ENCODE measurements around the gene LAMB4. TPM values are rescaled to one million over a fixed set of nuclear protein-coding genes. Genes with fewer than 3 reads are reported as not detected.

The LAMB4 gene
- total and polyA plus RNA-seq, 2 experiments from 2014 or later: 0.16 TPM; not detected in 1

DNA sequence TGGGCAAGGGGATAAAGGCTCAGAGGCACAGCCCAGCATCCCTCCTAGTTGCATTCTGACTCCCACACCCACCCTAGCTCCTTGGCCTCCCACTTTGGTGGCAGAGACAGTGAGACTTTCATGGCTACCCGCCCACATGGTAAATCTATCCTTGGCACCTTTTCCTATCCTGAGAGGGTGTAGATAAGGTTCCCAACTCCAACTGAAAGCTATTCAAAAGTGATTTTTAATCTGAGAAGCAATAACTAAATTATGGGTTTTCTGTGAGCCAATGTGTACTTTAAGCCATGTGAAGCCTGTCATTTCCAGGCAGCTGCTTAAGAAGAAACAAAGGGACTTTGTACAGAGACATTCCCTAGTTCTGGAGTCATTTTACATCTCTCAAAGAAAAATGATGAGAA lies 136.3 kb downstream of the LAMB4 start:
- Histone ChIP-seq H3K9me3 (ENCODE audit: low read depth) (no peaks in the 10 kb centered on the region), H3K27ac (no peak overlapping the region), H3K9ac (no peak overlapping the region), H3K79me2 (ENCODE audit: insufficient read depth) (peaks cover 34% of the 10 kb centered on the region), H4K20me1 (ENCODE audit: insufficient read depth) (no peaks in the 10 kb centered on the region), H3K4me1 (ENCODE audit: insufficient read depth) (peaks cover 62% of the 10 kb centered on the region), H3F3A (ENCODE audit: insufficient read depth) (peaks cover 59% of the 10 kb centered on the region), H3K4me2 (ENCODE audit: unreplicated experiment) (no peak overlapping the region), H3K36me3 (ENCODE audit: low read depth) (peaks cover 44% of the 10 kb centered on the region), H3K4me3 (no peak overlapping the region), H2AFZ (no peak overlapping the region), H3K9me2 (ENCODE audit: insufficient read depth) (no peaks in the 10 kb centered on the region), H3K27me3 (replicated peaks; ENCODE audit: insufficient read depth) (no peaks in the 10 kb centered on the region)
- 100% methylated on average over 1 of the region's 1 CpG for WGBS, 2 experiments (ENCODE audit: low coverage in 1 of 2, low lambda C conversion rate in 2 of 2, missing lambda C conversion rate in 2 of 2)
- in situ Hi-C loops (cut with MboI): no loop called here
- TF ChIP-seq EZH2phosphoT487 (IDR thresholded peaks at IDR 0.05; ENCODE audit: insufficient read depth, low read depth) (no peak), EZH2 (IDR thresholded peaks at IDR 0.05; ENCODE audit: insufficient read depth, poor library complexity, severe bottlenecking) (no peak)
- DNase-seq: no peak

- H3K4me1 ChIP-seq (ENCODE audit: insufficient read depth): peaks cover 22% of the 10 kb centered on the region
- H3K4me3 ChIP-seq: no peak overlapping the region
- no peak overlapping the region for H3K9ac ChIP-seq
- H3F3A ChIP-seq (ENCODE audit: insufficient read depth): peaks cover 22% of the 10 kb centered on the region
- H3K9me2 ChIP-seq (ENCODE audit: insufficient read depth): no peaks in the 10 kb centered on the region
- no peaks in the 10 kb centered on the region for H3K27me3 ChIP-seq (replicated peaks; ENCODE audit: insufficient read depth)
- H3K9me3 ChIP-seq (ENCODE audit: low read depth): no peaks in the 10 kb centered on the region
- 62 to 72% methylated on average over 9 of the region's 9 CpGs for WGBS, 2 experiments (ENCODE audit: low coverage in 1 of 2, low lambda C conversion rate in 2 of 2, missing lambda C conversion rate in 2 of 2)
- H3K79me2 ChIP-seq (ENCODE audit: insufficient read depth): peaks cover 53% of the 10 kb centered on the region
- DNase-seq: peak; percentile 83
- no peak overlapping the region for H2AFZ ChIP-seq
- H3K36me3 ChIP-seq (ENCODE audit: low read depth): peaks cover 50% of the 10 kb centered on the region; the same call in 1 of the 2 replicates
- in situ Hi-C loops (cut with MboI): no loop called here
- TF ChIP-seq EZH2phosphoT487 (IDR thresholded peaks at IDR 0.05; ENCODE audit: insufficient read depth, low read depth): no peak
- no peak for TF ChIP-seq EZH2 (IDR thresholded peaks at IDR 0.05; ENCODE audit: insufficient read depth, poor library complexity, severe bottlenecking)
- no peak overlapping the region for H3K4me2 ChIP-seq (ENCODE audit: unreplicated experiment)
- H4K20me1 ChIP-seq (ENCODE audit: insufficient read depth): no peaks in the 10 kb centered on the region
- no peak overlapping the region for H3K27ac ChIP-seq
Observed at GRCh38 chr7:107989618-107990373, 140.4 kb downstream of the LAMB4 start.

DNA sequence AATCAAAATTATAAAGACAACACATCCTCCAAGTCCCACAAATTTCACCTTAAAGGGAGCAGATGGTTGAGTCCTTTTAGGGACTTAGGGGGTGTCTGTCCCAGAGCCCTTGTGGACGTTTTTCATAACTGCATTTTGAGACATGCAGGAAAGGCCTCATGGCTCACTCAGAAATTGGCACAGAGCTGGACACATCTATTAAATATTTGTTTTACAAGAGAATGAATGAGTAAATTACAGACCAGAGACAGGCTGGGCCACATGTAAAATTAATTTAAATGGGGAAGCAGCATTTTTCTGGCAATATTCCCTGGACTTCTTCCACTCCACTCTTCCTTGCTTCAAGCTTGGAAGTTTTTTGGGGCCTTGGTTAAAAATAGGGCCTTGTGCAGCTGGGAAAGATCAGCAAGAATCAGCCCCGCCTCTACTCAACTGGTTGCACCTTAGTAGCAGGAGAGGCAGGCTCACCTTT lies 147.2 kb downstream of the LAMB4 start:
- peak; percentile 33 for DNase-seq
- 38 to 44% methylated on average over 2 of the region's 2 CpGs for WGBS, 2 experiments (ENCODE audit: low coverage in 1 of 2, low lambda C conversion rate in 2 of 2, missing lambda C conversion rate in 2 of 2)
- H2AFZ ChIP-seq: no peak overlapping the region
- H3K9me2 ChIP-seq (ENCODE audit: insufficient read depth): no peaks in the 10 kb centered on the region
- no peak overlapping the region for H3K4me2 ChIP-seq (ENCODE audit: unreplicated experiment)
- peaks cover 50% of the 10 kb centered on the region for H3K79me2 ChIP-seq (ENCODE audit: insufficient read depth)
- H3K36me3 ChIP-seq (ENCODE audit: low read depth): peaks cover 59% of the 10 kb centered on the region
- no peak overlapping the region for H3K9ac ChIP-seq
- H4K20me1 ChIP-seq (ENCODE audit: insufficient read depth): no peaks in the 10 kb centered on the region
- H3K4me1 ChIP-seq (ENCODE audit: insufficient read depth): no peaks in the 10 kb centered on the region
- in situ Hi-C loops (cut with MboI): no loop called here
- no peaks in the 10 kb centered on the region for H3K27me3 ChIP-seq (replicated peaks; ENCODE audit: insufficient read depth)
- no peak overlapping the region for H3K4me3 ChIP-seq
- H3F3A ChIP-seq (ENCODE audit: insufficient read depth): 0 out of 2 replicates have a peak, but pooled peaks cover 10% of the 10 kb centered on the region
- TF ChIP-seq EZH2 (IDR thresholded peaks at IDR 0.05; ENCODE audit: insufficient read depth, poor library complexity, severe bottlenecking): no peak
- TF ChIP-seq EZH2phosphoT487 (IDR thresholded peaks at IDR 0.05; ENCODE audit: insufficient read depth, low read depth): no peak
- no peak overlapping the region for H3K27ac ChIP-seq
- no peaks in the 10 kb centered on the region for H3K9me3 ChIP-seq (ENCODE audit: low read depth)

- Histone ChIP-seq H3K4me3 (no peak overlapping the region), H3K9me3 (ENCODE audit: low read depth) (no peaks in the 10 kb centered on the region), H3K9me2 (ENCODE audit: insufficient read depth) (no peaks in the 10 kb centered on the region), H3K4me1 (ENCODE audit: insufficient read depth) (no peaks in the 10 kb centered on the region), H3K79me2 (ENCODE audit: insufficient read depth) (peaks cover 44% of the 10 kb centered on the region), H2AFZ (no peak overlapping the region), H3K27me3 (replicated peaks; ENCODE audit: insufficient read depth) (no peaks in the 10 kb centered on the region), H3K4me2 (ENCODE audit: unreplicated experiment) (no peak overlapping the region), H3K27ac (no peak overlapping the region), H4K20me1 (ENCODE audit: insufficient read depth) (no peaks in the 10 kb centered on the region), H3K36me3 (ENCODE audit: low read depth) (peaks cover 60% of the 10 kb centered on the region), H3K9ac (no peak overlapping the region), H3F3A (ENCODE audit: insufficient read depth) (0 out of 2 replicates have a peak, but pooled peaks cover 10% of the 10 kb centered on the region)
- WGBS, 2 experiments (ENCODE audit: low coverage in 1 of 2, low lambda C conversion rate in 2 of 2, missing lambda C conversion rate in 2 of 2): 95 to 96% methylated on average over 9 of the region's 9 CpGs
- TF ChIP-seq EZH2phosphoT487 (IDR thresholded peaks at IDR 0.05; ENCODE audit: insufficient read depth, low read depth): no peak
- no peak for TF ChIP-seq EZH2 (IDR thresholded peaks at IDR 0.05; ENCODE audit: insufficient read depth, poor library complexity, severe bottlenecking)
- in situ Hi-C loops (cut with MboI): no loop called here
- DNase-seq: no peak
Observed at GRCh38 chr7:107982042-107982840, 147.9 kb downstream of the LAMB4 start.

All from GM23248 (cell line).